Ovary (tissue), 9 donors: ENCODE data around the gene KLF16. TPM values are rescaled to one million over a fixed set of nuclear protein-coding genes. Genes with fewer than 3 reads are reported as not detected.

Source experiments
- DNase-seq, 5 donors: peaks; one replicate each; pipeline ENCODE4 v3.0.0-alpha.2; 2019 to 2020
- H3K27ac ChIP-seq, 2 donors: fragments of 200-600 bp; one replicate each; pipeline versions ENCODE4 v1.5.1 to v1.8.0; 2019 to 2022
- H3K27me3 ChIP-seq: fragments of 200-600 bp; one replicate; pipeline ENCODE4 v1.8.0; 2022
- H3K36me3 ChIP-seq: fragments of 200-600 bp; sonication (generic); one replicate; pipeline ENCODE4 v1.5.1; 2019
- H3K4me1 ChIP-seq: one replicate; pipeline ENCODE4 v1.8.1; 2013; ENCODE audit warnings: mild to moderate bottlenecking, moderate library complexity; ENCODE audit not compliant: insufficient read depth
- H3K4me3 ChIP-seq: fragments of 200-600 bp; sonication (generic); one replicate; pipeline ENCODE4 v1.5.1; 2017
- H3K9me3 ChIP-seq, 2 donors: fragments of 200-600 bp in 1 of 2; sonication (generic) in 1 of 2; one replicate each; pipeline versions ENCODE4 v1.5.1 to v1.8.1; 2013 to 2019; ENCODE audit warnings: mild to moderate bottlenecking in 1 of 2, moderate library complexity in 1 of 2
- EP300 ChIP-seq: sonication (generic); formaldehyde crosslinking; IDR thresholded peaks from one replicate; pipeline ENCODE4 v1.6.1; 2017; ENCODE audit warnings: antibody characterized with exemption
- POLR2A ChIP-seq: fragments of 450-650 bp; IDR thresholded peaks from one replicate; pipeline ENCODE4 v1.6.1; 2017; ENCODE audit warnings: antibody characterized with exemption, mild to moderate bottlenecking, moderate library complexity
- WGBS, 3 donors: extraction: QIAGEN DNeasy Blood & Tissue Kit in 1 of 3; methylation state at CpG; one replicate each; pipeline versions ENCODE4 v1.1.5 to v1.1.7; 2013 to 2017; 5-methylcytosine and 5-hydroxymethylcytosine counted together
- intact Hi-C, 4 donors: fragments of 100-400 bp; cut with DNase I; formaldehyde crosslinking; loops; one replicate each; pipeline versions ENCODE4 v1.11.0 to v1.15.1; 2022 to 2023
- polyA plus RNA-seq, 2 donors: library from polyadenylated mRNA; stranded (reverse); fragments of 200-250 nt in 1 of 2; fragments of 350-450 nt in 1 of 2; fragmentation: Illumina TruSeq in 1 of 2; extraction: RNeasy Lipid Tissue Mini Kit (QIAGEN cat#74804) in 1 of 2; gene quantifications; one replicate each; pipeline ENCODE4 v1.2.3, GENCODE V29; 2013 to 2014
- total RNA-seq, 7 donors: library from RNA; depleted of rRNA in 2 of 7; stranded (reverse); fragments of >200 nt in 2 of 7; fragmentation: NEBNext Ultra II Directional in 3 of 7; extraction: Animal tissue kit (Norgen Biotek cat#: 25700) in 3 of 7; gene quantifications; one replicate each; pipeline versions ENCODE4 v1.1.0 to v1.2.4, GENCODE V29; 2016 to 2023
- TF ChIP-seq, protein P1 (sequence below), 3 donors: fragments of 450-650 bp in 2 of 3; fragments of 200-600 bp in 1 of 3; IDR thresholded peaks; one replicate each; pipeline versions ENCODE4 v1.5.1 to v1.8.0; 2016 to 2022; ENCODE audit warnings: antibody characterized with exemption in 3 of 3, mild to moderate bottlenecking in 1 of 3
- donor health status: DM: no; HTN: no; CAD: no; lungs with moderate emphysema.
- donor health status: DM: no; HTN: no; CAD: no.
- donor health status: Bipolar disorder and iron deficiency.
- donor health status: DM: yes; HTN: yes; CAD: no.
- donor health status: DM: no; HTN: no; CAD: no.
- donor health status: DM: yes; HTN: yes; CAD: no.

KLF16 gene
- total and polyA plus RNA-seq, 9 donors, result 0.63 to 26.6 (median 14.4) TPM

DNA sequence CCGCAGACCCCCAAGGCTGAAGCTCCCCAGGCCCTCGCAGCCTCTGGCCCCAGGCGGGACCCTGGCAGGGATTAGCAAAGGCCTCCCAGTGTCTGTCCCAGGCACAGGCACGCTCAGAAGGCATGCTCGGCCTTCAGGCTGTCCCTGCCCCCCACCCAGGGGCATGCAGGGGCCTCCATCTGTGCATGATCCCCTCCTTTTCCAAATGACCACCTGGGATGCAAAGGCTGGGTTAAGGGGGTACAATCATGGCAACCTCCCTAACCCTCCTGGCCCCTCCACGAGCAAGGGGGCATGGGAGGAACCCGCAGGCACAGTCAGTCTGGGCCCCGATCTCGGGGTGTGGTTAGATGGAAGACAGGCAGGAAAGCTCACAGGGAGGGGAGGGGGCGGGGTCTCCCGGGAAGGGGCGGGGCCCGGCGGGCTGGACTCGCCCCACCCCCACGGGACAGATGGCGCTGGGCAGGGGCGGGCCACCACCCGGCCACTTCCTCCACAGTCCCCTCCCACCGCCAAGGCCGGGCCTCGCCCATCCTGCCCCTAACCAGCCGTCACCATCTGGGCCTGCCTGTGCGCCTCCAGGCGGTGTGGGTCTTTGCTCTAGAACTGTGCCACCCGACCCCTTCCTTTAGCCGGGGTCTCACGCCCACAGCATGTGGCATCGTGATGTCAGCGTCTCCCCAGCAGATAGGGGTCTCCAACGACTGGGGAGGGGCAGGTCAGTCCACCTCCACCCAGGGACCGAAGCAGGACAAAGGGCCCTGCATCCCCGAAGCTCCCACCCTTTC lies 8.1 kb downstream of the KLF16 start:
- no peaks in the 10 kb centered on the region for H3K36me3 ChIP-seq
- peak overlapping the region in 1 of 2 donors; percentile 49 for H3K27ac ChIP-seq
- no peaks in the 10 kb centered on the region for H3K27me3 ChIP-seq
- DNase-seq, result peak in 4 of 5 donors; percentile 62 to 71 (median 70)
- no peak overlapping the region for H3K4me3 ChIP-seq
- WGBS, 3 donors, result 35 to 61% (median 55%) methylated on average over 24 to 33 of the region's 33 CpGs
- intact Hi-C loops, result no loop called here
- peaks cover 22% of the 10 kb centered on the region for H3K4me1 ChIP-seq
- H3K9me3 ChIP-seq, result no peaks in the 10 kb centered on the region
- TF ChIP-seq, protein P1, sequence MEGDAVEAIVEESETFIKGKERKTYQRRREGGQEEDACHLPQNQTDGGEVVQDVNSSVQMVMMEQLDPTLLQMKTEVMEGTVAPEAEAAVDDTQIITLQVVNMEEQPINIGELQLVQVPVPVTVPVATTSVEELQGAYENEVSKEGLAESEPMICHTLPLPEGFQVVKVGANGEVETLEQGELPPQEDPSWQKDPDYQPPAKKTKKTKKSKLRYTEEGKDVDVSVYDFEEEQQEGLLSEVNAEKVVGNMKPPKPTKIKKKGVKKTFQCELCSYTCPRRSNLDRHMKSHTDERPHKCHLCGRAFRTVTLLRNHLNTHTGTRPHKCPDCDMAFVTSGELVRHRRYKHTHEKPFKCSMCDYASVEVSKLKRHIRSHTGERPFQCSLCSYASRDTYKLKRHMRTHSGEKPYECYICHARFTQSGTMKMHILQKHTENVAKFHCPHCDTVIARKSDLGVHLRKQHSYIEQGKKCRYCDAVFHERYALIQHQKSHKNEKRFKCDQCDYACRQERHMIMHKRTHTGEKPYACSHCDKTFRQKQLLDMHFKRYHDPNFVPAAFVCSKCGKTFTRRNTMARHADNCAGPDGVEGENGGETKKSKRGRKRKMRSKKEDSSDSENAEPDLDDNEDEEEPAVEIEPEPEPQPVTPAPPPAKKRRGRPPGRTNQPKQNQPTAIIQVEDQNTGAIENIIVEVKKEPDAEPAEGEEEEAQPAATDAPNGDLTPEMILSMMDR (IDR thresholded peaks at IDR 0.05), result no peak
- TF ChIP-seq POLR2A (no peak), EP300 (no peak)

DNA sequence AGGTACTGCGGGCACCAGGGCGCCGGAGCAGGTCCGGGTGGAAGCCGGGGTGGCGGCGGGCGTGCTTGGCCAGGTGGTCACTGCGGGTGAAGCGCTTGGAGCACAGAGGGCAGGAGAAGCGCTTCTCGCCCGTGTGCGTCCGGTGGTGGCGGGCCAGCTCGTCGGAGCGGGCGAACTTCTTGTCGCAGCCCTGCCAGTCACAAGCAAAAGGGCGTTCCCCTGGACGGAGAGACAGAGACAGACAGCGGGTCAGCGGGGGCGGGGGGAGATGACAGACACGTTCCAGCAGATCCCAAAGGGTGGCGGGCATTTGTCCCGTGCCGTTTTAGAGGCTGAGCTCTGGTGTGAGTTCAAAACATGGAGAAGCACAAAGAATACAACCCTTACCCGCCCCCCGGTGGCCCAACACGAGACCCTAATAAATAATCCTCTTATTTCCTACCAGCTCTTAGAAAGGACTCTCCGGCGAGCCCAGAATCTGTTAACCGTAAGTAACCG lies 8.8 kb downstream of the KLF16 start:
- Histone ChIP-seq H3K4me3 (no peak overlapping the region), H3K27ac (no peak overlapping the region)

DNA sequence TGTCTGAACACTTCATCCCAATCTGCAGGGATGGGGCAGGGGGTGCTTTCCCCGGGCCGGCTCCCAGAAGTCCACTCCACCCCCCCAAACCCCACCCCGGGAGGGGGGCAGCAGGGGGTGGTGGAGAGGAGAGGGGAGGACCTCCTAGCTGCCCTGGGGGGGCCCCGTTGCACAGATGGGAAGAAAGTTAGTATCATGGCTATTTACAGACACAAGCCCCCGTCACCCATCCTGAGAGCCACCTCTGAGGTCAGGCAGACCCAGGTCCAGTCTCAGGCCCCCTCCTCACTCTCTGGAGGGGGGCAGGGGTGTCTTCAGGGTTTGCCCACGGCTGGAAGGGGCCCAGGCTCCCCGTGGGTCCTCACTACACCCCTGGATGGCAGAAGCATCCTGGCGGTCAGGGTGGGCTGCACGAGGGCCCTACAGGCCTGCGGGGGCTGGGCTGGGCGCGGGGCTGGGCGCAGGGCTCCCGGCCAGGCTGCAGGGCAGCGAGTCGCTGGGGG lies 9.3 kb downstream of the KLF16 start:
- no peak overlapping the region for H3K27ac ChIP-seq
- no peak for DNase-seq
- H3K9me3 ChIP-seq, result no peaks in the 10 kb centered on the region
- intact Hi-C loops, result no loop called here
- no peak overlapping the region for H3K4me3 ChIP-seq
- TF ChIP-seq POLR2A (no peak), EP300 (no peak)
- TF ChIP-seq, protein P1 (IDR thresholded peaks at IDR 0.05), result no peak
- 75 to 85% (median 79%) methylated on average over 13 to 16 of the region's 16 CpGs for WGBS, 3 donors
- H3K4me1 ChIP-seq, result peaks cover 14% of the 10 kb centered on the region
- no peaks in the 10 kb centered on the region for H3K36me3 ChIP-seq
- H3K27me3 ChIP-seq, result no peaks in the 10 kb centered on the region

More for the DNA sequence above, 8.8 kb downstream of the KLF16 start:
- Histone ChIP-seq H3K36me3 (no peaks in the 10 kb centered on the region), H3K27me3 (no peaks in the 10 kb centered on the region), H3K9me3 (no peaks in the 10 kb centered on the region), H3K4me1 (peaks cover 16% of the 10 kb centered on the region)
- 86 to 88% (median 87%) methylated on average over 37 of the region's 37 CpGs for WGBS, 3 donors
- TF ChIP-seq, protein P1 (IDR thresholded peaks at IDR 0.05), result no peak
- no peak for TF ChIP-seq EP300
- TF ChIP-seq POLR2A, result no peak
- intact Hi-C loops, result no loop called here
- no peak for DNase-seq

DNA sequence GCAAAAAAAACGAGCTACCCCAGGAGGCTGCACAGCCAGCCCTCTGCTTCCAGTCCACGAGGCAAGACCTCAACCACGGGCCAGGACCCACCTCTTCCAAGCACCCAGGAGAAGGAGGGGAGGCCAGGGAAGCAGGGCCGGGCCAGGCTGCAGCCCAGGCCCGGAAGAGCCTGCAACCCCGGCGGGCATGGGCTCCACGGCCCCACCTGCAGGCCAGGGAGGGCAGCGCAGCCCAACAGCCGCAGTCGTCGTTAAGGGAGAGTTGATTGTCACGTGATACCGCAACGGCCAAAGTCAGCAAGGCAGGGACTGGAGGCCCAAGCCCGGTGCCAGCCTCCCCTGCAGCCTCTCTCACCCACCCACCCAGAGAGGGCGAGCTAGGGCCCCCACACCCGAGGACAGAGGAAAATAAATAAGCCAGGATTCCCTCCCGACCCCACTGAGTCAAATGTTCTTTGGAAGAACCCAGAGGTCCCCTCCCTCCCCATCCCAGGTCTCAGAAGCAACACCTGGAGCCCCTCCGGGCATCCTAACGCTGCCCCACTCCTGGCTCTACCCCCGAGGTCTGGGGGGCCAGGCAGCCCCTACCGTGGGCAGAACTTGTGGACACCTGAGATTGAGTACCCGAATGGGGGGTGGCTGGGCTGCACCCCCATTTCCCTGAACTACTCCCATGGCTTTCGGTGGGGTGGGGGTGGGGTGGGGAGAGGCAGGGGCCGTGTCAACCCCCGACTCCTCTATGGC lies 9.9 kb downstream of the KLF16 start:
- WGBS, 3 donors, result 49 to 56% (median 50%) methylated on average over 26 to 27 of the region's 27 CpGs
- no peaks in the 10 kb centered on the region for H3K9me3 ChIP-seq
- H3K4me1 ChIP-seq, result peaks cover 14% of the 10 kb centered on the region
- H3K27ac ChIP-seq, result no peak overlapping the region
- intact Hi-C loops, result no loop called here
- TF ChIP-seq EP300 (no peak), POLR2A (no peak)
- TF ChIP-seq, protein P1 (IDR thresholded peaks at IDR 0.05), result peak; percentile 44 to 48 (median 46)
- peak in 3 of 5 donors; percentile 59 to 75 (median 60) for DNase-seq
- H3K4me3 ChIP-seq, result no peak overlapping the region
- no peaks in the 10 kb centered on the region for H3K27me3 ChIP-seq
- no peaks in the 10 kb centered on the region for H3K36me3 ChIP-seq
